ENCODE data around the gene LRRC37A. TPM values are rescaled to one million over a fixed set of nuclear protein-coding genes. Genes with fewer than 3 reads are reported as not detected.
"Not testable (repeated sequence)": the region's sequence is repeated elsewhere in the genome, so short reads cannot be mapped to it uniquely, and the experiment has no call there.

LRRC37A gene
- 1.3 and 2.6 TPM in 2 replicates for total RNA-seq

GRCh38 chr17:46294831-46295230 is at the start of gene LRRC37A:
Gene LRRC37A, plus strand, starts transcription at chr17:46295131. Its CDS starts 3 bp downstream, at chr17:46295134.
- DNase-seq (ENCODE audit: low read depth in 2 of 2): not testable (repeated sequence)

- DNase-seq (ENCODE audit: low read depth in 2 of 2): not testable (repeated sequence)
Observed at GRCh38 chr17:46249153-46249552, 45.8 kb upstream of the LRRC37A start.

GRCh38 chr17:46252804-46253203 is 42.1 kb upstream of the LRRC37A start:
- not testable (repeated sequence) for DNase-seq (ENCODE audit: low read depth in 2 of 2)

GRCh38 chr17:46253722-46254121 is 41.2 kb upstream of the LRRC37A start:
- peak; percentile 46 to 48 for DNase-seq (ENCODE audit: low read depth in 2 of 2)

- DNase-seq (ENCODE audit: low read depth in 2 of 2): not testable (repeated sequence)
Observed at GRCh38 chr17:46254215-46254614, 40.7 kb upstream of the LRRC37A start.

GRCh38 chr17:46256369-46256768 is 38.6 kb upstream of the LRRC37A start:
- not testable (repeated sequence) for DNase-seq (ENCODE audit: low read depth in 2 of 2)

GRCh38 chr17:46259845-46260661 is 34.9 kb upstream of the LRRC37A start:
- DNase-seq (ENCODE audit: low read depth in 2 of 2): peak; percentile 3 to 21

- peak; percentile 32 to 35 for DNase-seq (ENCODE audit: low read depth in 2 of 2)
Observed at GRCh38 chr17:46262271-46262670, 32.7 kb upstream of the LRRC37A start.

GRCh38 chr17:46264456-46265198 is 30.3 kb upstream of the LRRC37A start:
- DNase-seq (ENCODE audit: low read depth in 2 of 2): peak in 1 of 2 donors; percentile 62

GRCh38 chr17:46266063-46266655 is 28.8 kb upstream of the LRRC37A start:
- peak; percentile 5 to 14 for DNase-seq (ENCODE audit: low read depth in 2 of 2)

- DNase-seq (ENCODE audit: low read depth in 2 of 2): peak; percentile 87 to 92
Observed at GRCh38 chr17:46266656-46267544, 28.0 kb upstream of the LRRC37A start.

GRCh38 chr17:46270032-46270431 is 24.9 kb upstream of the LRRC37A start:
- no peak for DNase-seq (ENCODE audit: low read depth in 2 of 2)

GRCh38 chr17:46273541-46274236 is 21.2 kb upstream of the LRRC37A start:
- DNase-seq (ENCODE audit: low read depth in 2 of 2): no peak

GRCh38 chr17:46274238-46274637 is 20.7 kb upstream of the LRRC37A start:
- no peak for DNase-seq (ENCODE audit: low read depth in 2 of 2)

GRCh38 chr17:46276728-46277479 is 18.0 kb upstream of the LRRC37A start:
- DNase-seq (ENCODE audit: low read depth in 2 of 2): not testable (repeated sequence)

- not testable (repeated sequence) for DNase-seq (ENCODE audit: low read depth in 2 of 2)
Observed at GRCh38 chr17:46281336-46281735, 13.6 kb upstream of the LRRC37A start.

- DNase-seq (ENCODE audit: low read depth in 2 of 2): not testable (repeated sequence)
Observed at GRCh38 chr17:46282635-46283034, 12.3 kb upstream of the LRRC37A start.

- DNase-seq (ENCODE audit: low read depth in 2 of 2): not testable (repeated sequence)
Observed at GRCh38 chr17:46284467-46284866, 10.5 kb upstream of the LRRC37A start.

GRCh38 chr17:46285500-46285899 is 9.4 kb upstream of the LRRC37A start:
- not testable (repeated sequence) for DNase-seq (ENCODE audit: low read depth in 2 of 2)
